Heart left ventricle (tissue), 16 donors: Measurements from ENCODE around the gene CTSK. TPM values are rescaled to one million over a fixed set of nuclear protein-coding genes. Genes with fewer than 3 reads are reported as not detected.
A peak's percentile ranks its signal among the peaks of the same experiment; 100 is the strongest.
"Not testable (repeated sequence)": the region's sequence is repeated elsewhere in the genome, so short reads cannot be mapped to it uniquely, and the experiment has no call there.

Experiments used
- ATAC-seq, 4 donors: fragments of 200-7000 bp; cut with Tn5 transposase; one replicate each; pipeline ENCODE4 v1.9.1; 2020 to 2022; ENCODE audit warnings: moderate library complexity in 4 of 4, mild to moderate bottlenecking in 3 of 4, moderate number of reproducible peaks in 1 of 4
- DNase-seq, 5 donors: peaks; one replicate each; pipeline ENCODE4 v3.0.0-alpha.2; 2020
- H3K27ac ChIP-seq, 12 donors: fragments of 200-600 bp; sonication (generic) in 4 of 12; one replicate each; pipeline versions ENCODE4 v1.5.0 to v1.8.0; 2016 to 2022; ENCODE audit warnings: mild to moderate bottlenecking in 2 of 12
- H3K27me3 ChIP-seq, 9 donors: fragments of 200-600 bp; sonication (generic) in 2 of 9; one replicate each; pipeline versions ENCODE4 v1.5.1 to v1.8.0; 2016 to 2022; ENCODE audit warnings: mild to moderate bottlenecking in 3 of 9
- H3K36me3 ChIP-seq, 9 donors: fragments of 200-600 bp; sonication (generic) in 2 of 9; one replicate each; pipeline versions ENCODE4 v1.5.0 to v1.8.0; 2018 to 2022; ENCODE audit warnings: mild to moderate bottlenecking in 2 of 9
- H3K4me1 ChIP-seq, 12 donors: fragments of 200-600 bp; sonication (generic) in 4 of 12; one replicate each; pipeline versions ENCODE4 v1.5.0 to v1.8.0; 2016 to 2022; ENCODE audit warnings: mild to moderate bottlenecking in 3 of 12
- H3K4me3 ChIP-seq, 12 donors: fragments of 200-600 bp; sonication (generic) in 4 of 12; one replicate each; pipeline versions ENCODE4 v1.5.0 to v1.8.0; 2017 to 2022; ENCODE audit warnings: mild to moderate bottlenecking in 9 of 12, moderate library complexity in 4 of 12
- H3K9me3 ChIP-seq, 12 donors: fragments of 200-600 bp; sonication (generic) in 4 of 12; one replicate each; pipeline versions ENCODE4 v1.5.0 to v1.8.0; 2016 to 2022; ENCODE audit warnings: mild to moderate bottlenecking in 1 of 12
- CTCF ChIP-seq, 12 donors: fragments of 200-600 bp; sonication (generic) in 4 of 12; IDR thresholded peaks; one replicate each; pipeline versions ENCODE4 v1.5.0 to v1.8.0; 2018 to 2022; ENCODE audit warnings: antibody characterized with exemption in 12 of 12, mild to moderate bottlenecking in 5 of 12
- POLR2A ChIP-seq, 2 donors: fragments of 450-650 bp; IDR thresholded peaks; one replicate each; pipeline ENCODE4 v1.6.1; 2017; ENCODE audit warnings: antibody characterized with exemption in 2 of 2, mild to moderate bottlenecking in 2 of 2, moderate library complexity in 2 of 2
- WGBS, 4 donors: extraction: QIAGEN DNeasy Blood & Tissue Kit in 2 of 4; methylation state at CpG; one replicate each; pipeline versions ENCODE4 v1.1.5 to v1.1.7; 2013 to 2018; 5-methylcytosine and 5-hydroxymethylcytosine counted together
- intact Hi-C, 10 donors: fragments of 100-400 bp; cut with DNase I; formaldehyde crosslinking; loops; one replicate each; pipeline versions ENCODE4 v1.11.1 to v1.14.2; 2022
- polyA plus RNA-seq, 2 donors: library from polyadenylated mRNA; stranded (reverse); fragments of 200-250 nt; gene quantifications; one replicate each; pipeline ENCODE4 v1.2.3, GENCODE V29; 2013
- total RNA-seq, 9 donors: library from RNA; depleted of rRNA in 2 of 9; stranded (reverse); fragments of >200 nt in 2 of 9; fragmentation: NEBNext Ultra II Directional in 3 of 9; extraction: Animal tissue kit (Norgen Biotek cat#: 25700) in 3 of 9; gene quantifications; one replicate each; pipeline versions ENCODE4 v1.1.0 to v1.2.4, GENCODE V29; 2016 to 2023
- donor health status: ischemic (EF 13 %, LVEDD 7.1; RV severe dilation, severe dysfunction).
- donor health status: healthy with polysubstance abuse.
- donor health status: DM: no; HTN: yes; CAD: no.
- donor health status: DM: no; HTN: no; CAD: no.
- donor health status: ischemic (EF 25% LVEDD 6.9; RV normal size, moderate dysfunction).
- donor health status: ischemic (EF 25% LVEDD 5.7; RV mildly dilated, moderate dysfunction).
- donor health status: healthy.
- donor health status: DM: yes; HTN: yes; CAD: no.
- donor health status: ischemic (EF 35%, LVEDD 5.7; RV mildly dilated, moderate dysfunction).
- donor health status: nonischemic (EF 11% LVEDD 7.7; RV severe dilation, severe dysfunction).
- donor health status: DM: yes; HTN: yes; CAD: no.
- donor health status: PGD.
- donor health status: ischemic (EF 29% LVEDD 5.4; RV normal size, mild dysfunction).
- donor health status: nonischemic (EF 23%, LVEDD 6.1; RV moderate dilation, normal function).

Gene CTSK
- total and polyA plus RNA-seq, 11 donors: 2.1 to 17.9 (median 4.5) TPM

GRCh38 chr1:150843474-150843873 lies 35.4 kb upstream of the CTSK start:
- WGBS, 4 donors: 80 to 90% (median 87%) methylated on average over 2 of the region's 2 CpGs
- no peak for TF ChIP-seq POLR2A (IDR thresholded peaks at IDR 0.05)
- no peak for TF ChIP-seq CTCF (IDR thresholded peaks at IDR 0.05)
- intact Hi-C loops: no loop called here
- H3K9me3 ChIP-seq: no peaks in the 10 kb centered on the region
- H3K27ac ChIP-seq: peak overlapping the region in 1 of 12 donors; percentile 29
- H3K36me3 ChIP-seq: peaks cover 0 to 88% (median 44%) of the 10 kb centered on the region in 9 donors
- no peaks in the 10 kb centered on the region for H3K27me3 ChIP-seq
- peaks cover 0 to 47% (median 10%) of the 10 kb centered on the region in 12 donors for H3K4me1 ChIP-seq
- ATAC-seq (no peak), DNase-seq (no peak)
- no peak overlapping the region for H3K4me3 ChIP-seq

- no peak for DNase-seq
- WGBS, 4 donors: 74 to 80% (median 77%) methylated on average over 2 of the region's 2 CpGs
- H3K9me3 ChIP-seq: no peaks in the 10 kb centered on the region
- ATAC-seq: no peak
- peak overlapping the region in 1 of 12 donors; percentile 72 for H3K27ac ChIP-seq
- no peaks in the 10 kb centered on the region for H3K27me3 ChIP-seq
- H3K4me1 ChIP-seq: peaks cover 0 to 47% (median 10%) of the 10 kb centered on the region in 12 donors
- TF ChIP-seq CTCF (IDR thresholded peaks at IDR 0.05) (no peak), POLR2A (IDR thresholded peaks at IDR 0.05) (no peak)
- H3K4me3 ChIP-seq: no peak overlapping the region
- intact Hi-C loops: no loop called here
- H3K36me3 ChIP-seq: peaks cover 0 to 88% (median 44%) of the 10 kb centered on the region in 9 donors
Measured at GRCh38 chr1:150842964-150843363, 34.9 kb upstream of the CTSK start.

- peaks cover 0 to 47% (median 10%) of the 10 kb centered on the region in 12 donors for H3K4me1 ChIP-seq
- H3K36me3 ChIP-seq: peaks cover 0 to 91% (median 44%) of the 10 kb centered on the region in 9 donors
- ATAC-seq (no peak), DNase-seq (no peak)
- no peak overlapping the region for H3K4me3 ChIP-seq
- no peaks in the 10 kb centered on the region for H3K27me3 ChIP-seq
- H3K27ac ChIP-seq: peak overlapping the region in 1 of 12 donors; percentile 72
- no peak for TF ChIP-seq CTCF (IDR thresholded peaks at IDR 0.05)
- no peak for TF ChIP-seq POLR2A (IDR thresholded peaks at IDR 0.05)
- intact Hi-C loops: no loop called here
- H3K9me3 ChIP-seq: no peaks in the 10 kb centered on the region
- WGBS, 4 donors: 12 to 27% (median 13%) methylated on average over 2 of the region's 2 CpGs
Measured at GRCh38 chr1:150842343-150842742, 34.3 kb upstream of the CTSK start.

- TF ChIP-seq CTCF (IDR thresholded peaks at IDR 0.05): no peak
- no peak for TF ChIP-seq POLR2A (IDR thresholded peaks at IDR 0.05)
- DNase-seq (no peak), ATAC-seq (no peak)
- H3K4me3 ChIP-seq: no peak overlapping the region
- intact Hi-C loops: no loop called here
- peak overlapping the region in 1 of 12 donors; percentile 72 for H3K27ac ChIP-seq
- H3K4me1 ChIP-seq: peaks cover 0 to 41% (median 10%) of the 10 kb centered on the region in 12 donors
- no peaks in the 10 kb centered on the region for H3K9me3 ChIP-seq
- no peaks in the 10 kb centered on the region for H3K27me3 ChIP-seq
- peaks cover 0 to 92% (median 49%) of the 10 kb centered on the region in 9 donors for H3K36me3 ChIP-seq
- WGBS, 4 donors: 91 to 99% (median 97%) methylated on average over 3 of the region's 3 CpGs
Measured at GRCh38 chr1:150841626-150842025, 33.6 kb upstream of the CTSK start.

GRCh38 chr1:150840850-150841249 lies 32.8 kb upstream of the CTSK start:
- ATAC-seq, H3K4me3 ChIP-seq, H3K9me3 ChIP-seq, H3K27ac ChIP-seq, H3K27me3 ChIP-seq, DNase-seq, intact Hi-C loops: not testable (repeated sequence)
- Histone ChIP-seq H3K4me1 (peaks cover 0 to 37% (median 10%) of the 10 kb centered on the region in 12 donors), H3K36me3 (peaks cover 0 to 92% (median 49%) of the 10 kb centered on the region in 9 donors)
- WGBS, 4 donors: 89 to 95% (median 94%) methylated on average over 11 of the region's 11 CpGs
